H9 (cell line): ENCODE measurements around the gene FAT2. TPM values are rescaled to one million over a fixed set of nuclear protein-coding genes. Genes with fewer than 3 reads are reported as not detected.

ENCODE experiments used
- DNase-seq: peaks from one replicate; pipeline ENCODE4 v3.0.0-alpha.2; 2017
- H2AFZ ChIP-seq: one replicate; pipeline ENCODE4 v1.6.1; 2013; ENCODE audit warnings: mild to moderate bottlenecking, low read length, control low read depth, moderate library complexity
- H2AK5ac ChIP-seq: 2 replicates; pipeline ENCODE4 v1.6.1; 2013; ENCODE audit warnings: low read length, control low read depth, mixed read lengths; ENCODE audit not compliant: insufficient read length
- H2BK120ac ChIP-seq: one replicate; pipeline ENCODE4 v1.6.1; 2013; ENCODE audit warnings: low read depth, mild to moderate bottlenecking, low read length, control low read depth, inconsistent platforms; ENCODE audit not compliant: poor library complexity, severe bottlenecking
- H2BK12ac ChIP-seq: 2 replicates; pipeline ENCODE4 v1.6.1; 2013; ENCODE audit warnings: low read length, control low read depth, mixed read lengths, low read depth; ENCODE audit not compliant: insufficient read length
- H2BK15ac ChIP-seq: 2 replicates; pipeline ENCODE4 v1.6.1; 2013; ENCODE audit warnings: low read depth, low read length, control low read depth
- H2BK20ac ChIP-seq: one replicate; pipeline ENCODE4 v1.6.1; 2013; ENCODE audit warnings: low read depth, mild to moderate bottlenecking, low read length, control low read depth, inconsistent platforms; ENCODE audit not compliant: poor library complexity, severe bottlenecking
- H2BK5ac ChIP-seq: 2 replicates; pipeline ENCODE4 v1.6.1; 2013; ENCODE audit warnings: low read length, control low read depth, mixed read lengths; ENCODE audit not compliant: insufficient read length
- H3K14ac ChIP-seq: 2 replicates; pipeline ENCODE4 v1.6.1; 2013; ENCODE audit warnings: low read length, control low read depth; ENCODE audit not compliant: insufficient read depth
- H3K18ac ChIP-seq: 2 replicates; pipeline ENCODE4 v1.6.1; 2013; ENCODE audit warnings: low read depth, mild to moderate bottlenecking, mixed read lengths, low read length, control low read depth; ENCODE audit not compliant: insufficient read length
- H3K23ac ChIP-seq: 2 replicates; pipeline ENCODE4 v1.6.1; 2013; ENCODE audit warnings: low read length, control low read depth, mixed read lengths, low read depth; ENCODE audit not compliant: insufficient read length
- H3K23me2 ChIP-seq: 2 replicates; pipeline ENCODE4 v1.6.1; 2013; ENCODE audit warnings: low read depth, mild to moderate bottlenecking, mixed read lengths, low read length, control low read depth; ENCODE audit not compliant: insufficient read length, poor library complexity, severe bottlenecking
- H3K27ac ChIP-seq: 2 replicates; pipeline ENCODE4 v1.5.1; 2013; ENCODE audit warnings: low read length, control low read depth, mixed read lengths, low read depth; ENCODE audit not compliant: insufficient read length
- H3K27me3 ChIP-seq: 2 replicates; pipeline ENCODE4 v1.6.1; 2013; ENCODE audit warnings: low read length, control low read depth, inconsistent platforms; ENCODE audit not compliant: insufficient read depth
- H3K4ac ChIP-seq: 2 replicates; pipeline ENCODE4 v1.6.1; 2013; ENCODE audit warnings: low read depth, mild to moderate bottlenecking, control low read depth, inconsistent platforms, low read length, moderate library complexity
- H3K4me1 ChIP-seq: 2 replicates; pipeline ENCODE4 v1.6.1; 2013; ENCODE audit warnings: low read length, control low read depth, inconsistent platforms; ENCODE audit not compliant: insufficient read depth
- H3K4me2 ChIP-seq: 2 replicates; pipeline ENCODE4 v1.6.1; 2013; ENCODE audit warnings: low read length, control low read depth, mixed read lengths; ENCODE audit not compliant: insufficient read length, insufficient read depth
- H3K56ac ChIP-seq: 2 replicates; pipeline ENCODE4 v1.6.1; 2013; ENCODE audit warnings: low read depth, mild to moderate bottlenecking, mixed read lengths, low read length, control low read depth; ENCODE audit not compliant: insufficient read length
- H3K79me1 ChIP-seq: 2 replicates; pipeline ENCODE4 v1.6.1; 2013; ENCODE audit warnings: low read depth, mild to moderate bottlenecking, moderate library complexity, low read length, control low read depth, inconsistent platforms; ENCODE audit not compliant: insufficient read depth, poor library complexity, severe bottlenecking
- H3K79me2 ChIP-seq: 2 replicates; pipeline ENCODE4 v1.6.1; 2013; ENCODE audit warnings: low read length, control low read depth, inconsistent platforms; ENCODE audit not compliant: insufficient read depth
- H3K9ac ChIP-seq: 2 replicates; pipeline ENCODE4 v1.6.1; 2013; ENCODE audit warnings: low read length, control low read depth, mixed read lengths; ENCODE audit not compliant: insufficient read length; ENCODE audit errors: extremely low read depth
- H3K9me3 ChIP-seq: one replicate; pipeline ENCODE4 v1.6.1; 2013; ENCODE audit warnings: low read depth, low read length, inconsistent platforms; ENCODE audit not compliant: control insufficient read depth
- H3T11ph ChIP-seq: one replicate; pipeline ENCODE4 v1.6.1; 2013; ENCODE audit warnings: mild to moderate bottlenecking, low read length, control low read depth, inconsistent platforms
- H4K20me1 ChIP-seq: one replicate; pipeline ENCODE4 v1.6.1; 2013; ENCODE audit not compliant: control insufficient read depth, insufficient read length, insufficient read depth
- H4K5ac ChIP-seq: 2 replicates; pipeline ENCODE4 v1.6.1; 2013; ENCODE audit warnings: low read depth, mild to moderate bottlenecking, mixed read lengths, low read length, control low read depth; ENCODE audit not compliant: insufficient read length
- H4K8ac ChIP-seq: replicated peaks from 2 replicates; pipeline ENCODE4 v1.6.1; 2013; ENCODE audit warnings: low read length, control low read depth, mixed read lengths, low read depth; ENCODE audit not compliant: insufficient read length
- H4K91ac ChIP-seq: 2 replicates; pipeline ENCODE4 v1.6.1; 2013; ENCODE audit warnings: low read depth, mild to moderate bottlenecking, moderate library complexity, mixed read lengths, low read length, control low read depth; ENCODE audit not compliant: insufficient read length
- H3K27ac Mint-ChIP-seq, 3 experiments: 2 replicates in 2 of 3; 3 replicates in 1 of 3; pipeline ENCODE4 v1.8.0; 2020 to 2021; ENCODE audit warnings: mixed read lengths in 3 of 3, mild to moderate bottlenecking in 1 of 3, moderate library complexity in 1 of 3
- H3K27me3 Mint-ChIP-seq: 2 replicates; pipeline ENCODE4 v1.8.0; 2021; ENCODE audit warnings: low read depth, mild to moderate bottlenecking, moderate library complexity, mixed read lengths
- H3K36me3 Mint-ChIP-seq, 3 experiments: 2 replicates in 2 of 3; 3 replicates in 1 of 3; pipeline ENCODE4 v1.8.0; 2020 to 2021; ENCODE audit warnings: low read depth in 3 of 3, mixed read lengths in 3 of 3; ENCODE audit not compliant: insufficient read depth in 1 of 3
- H3K4me1 Mint-ChIP-seq, 2 experiments: 2 replicates each; pipeline ENCODE4 v1.8.0; 2020; ENCODE audit warnings: mixed read lengths in 2 of 2
- H3K4me3 Mint-ChIP-seq, 2 experiments: 2 replicates in 1 of 2; 3 replicates in 1 of 2; pipeline ENCODE4 v1.8.0; 2020 to 2021; ENCODE audit warnings: mild to moderate bottlenecking in 2 of 2, mixed read lengths in 2 of 2, moderate library complexity in 1 of 2
- H3K9me3 Mint-ChIP-seq, 2 experiments: 2 replicates in 1 of 2; 3 replicates in 1 of 2; pipeline ENCODE4 v1.8.0; 2020; ENCODE audit warnings: mild to moderate bottlenecking in 2 of 2, mixed read lengths in 2 of 2, moderate library complexity in 1 of 2
- WGBS: extraction: QIAGEN DNeasy Blood & Tissue Kit; methylation state at CpG from one replicate; pipeline ENCODE4 v1.1.7; 2013; ENCODE audit warnings: missing lambda C conversion rate, low lambda C conversion rate, mixed read lengths; ENCODE audit not compliant: insufficient read length; ENCODE audit errors: extremely low coverage; 5-methylcytosine and 5-hydroxymethylcytosine counted together
- total RNA-seq: library from RNA; stranded (reverse); gene quantifications from 2 replicates; pipeline ENCODE4 v1.2.1, GENCODE V29; 2021
- TF ChIP-seq, protein P1 (sequence below): fragments of 200-600 bp; sonication (generic); conservative IDR thresholded peaks from 3 replicates; pipeline ENCODE4 v1.8.0; 2021; ENCODE audit warnings: antibody characterized with exemption, mild to moderate bottlenecking

The FAT2 gene
- total RNA-seq, 1 experiment from 2014 or later, result 0.15 TPM

DNA sequence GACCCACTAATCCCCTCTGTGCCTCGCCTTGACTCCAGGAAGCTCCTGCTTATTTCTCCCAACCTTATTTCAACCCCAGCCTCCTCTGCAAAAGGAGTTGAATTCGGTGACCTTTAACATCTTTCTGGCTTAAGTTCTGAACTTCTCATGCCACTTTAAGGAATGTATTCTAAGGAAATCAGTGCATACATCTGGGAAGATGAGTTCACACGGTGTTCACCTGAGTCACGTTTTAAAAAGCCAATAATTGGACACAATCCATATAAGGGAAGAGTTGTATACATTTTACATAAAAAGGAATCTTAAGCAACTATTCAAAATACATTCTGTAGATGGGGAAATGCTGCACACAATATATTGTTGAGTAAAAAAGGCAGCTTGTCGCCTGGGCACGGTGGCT, 33.2 kb downstream of the FAT2 start:
- H3K27ac ChIP-seq, result no peak overlapping the region
- no peak overlapping the region for H3K18ac ChIP-seq
- no peak overlapping the region for H2AFZ ChIP-seq
- H2AK5ac ChIP-seq, result no peak overlapping the region
- Mint-ChIP-seq H3K36me3 (no peaks in the 10 kb centered on the region), H3K27me3 (peaks cover 5% of the 10 kb centered on the region; the same call in 1 of the 2 replicates), H3K4me3 (no peak overlapping the region), H3K4me1 (peaks cover 10 to 13% of the 10 kb centered on the region in 2 experiments), H3K9me3 (no peaks in the 10 kb centered on the region), H3K27ac (no peak overlapping the region)
- H3K9ac ChIP-seq, result no peak overlapping the region
- no peak overlapping the region for H2BK20ac ChIP-seq
- no peak overlapping the region for H4K91ac ChIP-seq
- H4K5ac ChIP-seq, result no peak overlapping the region
- no peak overlapping the region for H3K4me2 ChIP-seq
- H3K79me2 ChIP-seq, result no peaks in the 10 kb centered on the region
- no peak overlapping the region for H3K56ac ChIP-seq
- no peaks in the 10 kb centered on the region for H4K20me1 ChIP-seq
- no peak overlapping the region for H2BK5ac ChIP-seq
- H2BK120ac ChIP-seq, result no peak overlapping the region
- no peaks in the 10 kb centered on the region for H3K9me3 ChIP-seq
- H4K8ac ChIP-seq, result no peak overlapping the region
- H3K23ac ChIP-seq, result no peak overlapping the region
- no peaks in the 10 kb centered on the region for H3K27me3 ChIP-seq
- no CpG with 5 or more reads among the region's 6 CpGs for WGBS
- no peak overlapping the region for H3T11ph ChIP-seq
- TF ChIP-seq, protein P1, sequence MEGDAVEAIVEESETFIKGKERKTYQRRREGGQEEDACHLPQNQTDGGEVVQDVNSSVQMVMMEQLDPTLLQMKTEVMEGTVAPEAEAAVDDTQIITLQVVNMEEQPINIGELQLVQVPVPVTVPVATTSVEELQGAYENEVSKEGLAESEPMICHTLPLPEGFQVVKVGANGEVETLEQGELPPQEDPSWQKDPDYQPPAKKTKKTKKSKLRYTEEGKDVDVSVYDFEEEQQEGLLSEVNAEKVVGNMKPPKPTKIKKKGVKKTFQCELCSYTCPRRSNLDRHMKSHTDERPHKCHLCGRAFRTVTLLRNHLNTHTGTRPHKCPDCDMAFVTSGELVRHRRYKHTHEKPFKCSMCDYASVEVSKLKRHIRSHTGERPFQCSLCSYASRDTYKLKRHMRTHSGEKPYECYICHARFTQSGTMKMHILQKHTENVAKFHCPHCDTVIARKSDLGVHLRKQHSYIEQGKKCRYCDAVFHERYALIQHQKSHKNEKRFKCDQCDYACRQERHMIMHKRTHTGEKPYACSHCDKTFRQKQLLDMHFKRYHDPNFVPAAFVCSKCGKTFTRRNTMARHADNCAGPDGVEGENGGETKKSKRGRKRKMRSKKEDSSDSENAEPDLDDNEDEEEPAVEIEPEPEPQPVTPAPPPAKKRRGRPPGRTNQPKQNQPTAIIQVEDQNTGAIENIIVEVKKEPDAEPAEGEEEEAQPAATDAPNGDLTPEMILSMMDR, result no peak
- no peak overlapping the region for H3K14ac ChIP-seq
- no peak for DNase-seq
- no peaks in the 10 kb centered on the region for H3K4me1 ChIP-seq
- H3K23me2 ChIP-seq, result no peaks in the 10 kb centered on the region
- H2BK15ac ChIP-seq, result no peak overlapping the region
- no peaks in the 10 kb centered on the region for H3K79me1 ChIP-seq
- no peak overlapping the region for H3K4ac ChIP-seq
- no peak overlapping the region for H2BK12ac ChIP-seq
